Spleen (tissue), 7 donors: ENCODE results near the gene DZANK1.

Experiments
- POLR2A ChIP-seq, 3 donors: fragments of 450-650 bp; IDR thresholded peaks; one replicate each; pipeline ENCODE4 v1.5.1; 2017; ENCODE audit warnings: antibody characterized with exemption in 3 of 3, mild to moderate bottlenecking in 1 of 3
- POLR2AphosphoS5 ChIP-seq, 3 donors: sonication (generic); formaldehyde crosslinking; IDR thresholded peaks; one replicate each; pipeline ENCODE4 v1.5.1; 2017; ENCODE audit warnings: antibody characterized with exemption in 3 of 3
- TF ChIP-seq, protein P1 (sequence below), 11 experiments: fragments of 200-600 bp in 7 of 11; fragments of 450-650 bp in 4 of 11; sonication (generic) in 4 of 11; IDR thresholded peaks in 8 of 11; conservative IDR thresholded peaks in 3 of 11; 1 replicate in 7 of 11; 2 replicates in 4 of 11; pipeline versions ENCODE4 v1.4.0 to v1.8.0; 2016 to 2021; ENCODE audit warnings: antibody characterized with exemption in 11 of 11, inconsistent platforms in 4 of 11, mild to moderate bottlenecking in 1 of 11
- donor health status: DM: no; HTN: no; CAD: no; lungs with moderate emphysema.
- donor health status: DM: no; HTN: no; CAD: no.
- donor health status: DM: no; HTN: no; CAD: no.

DNA sequence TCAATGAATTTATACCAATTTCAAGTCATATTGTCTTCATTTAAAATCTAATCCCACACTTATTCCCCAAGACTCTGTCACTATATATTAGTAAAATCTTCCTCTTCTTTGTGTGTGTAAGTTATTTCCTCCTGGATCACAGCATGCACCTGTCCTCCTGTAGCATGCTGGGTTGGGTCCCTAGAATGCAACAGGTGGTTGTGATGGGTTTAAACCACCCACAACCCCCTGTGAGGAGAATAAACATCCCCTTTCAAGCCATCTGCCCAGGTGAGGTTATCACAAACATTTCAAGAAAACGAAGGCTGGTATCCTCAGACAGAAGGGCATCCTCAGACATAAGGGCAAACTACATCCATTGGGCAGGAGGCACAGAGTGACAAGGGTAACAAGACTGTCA, 26.4 kb downstream of the DZANK1 start:
- TF ChIP-seq, protein P1, sequence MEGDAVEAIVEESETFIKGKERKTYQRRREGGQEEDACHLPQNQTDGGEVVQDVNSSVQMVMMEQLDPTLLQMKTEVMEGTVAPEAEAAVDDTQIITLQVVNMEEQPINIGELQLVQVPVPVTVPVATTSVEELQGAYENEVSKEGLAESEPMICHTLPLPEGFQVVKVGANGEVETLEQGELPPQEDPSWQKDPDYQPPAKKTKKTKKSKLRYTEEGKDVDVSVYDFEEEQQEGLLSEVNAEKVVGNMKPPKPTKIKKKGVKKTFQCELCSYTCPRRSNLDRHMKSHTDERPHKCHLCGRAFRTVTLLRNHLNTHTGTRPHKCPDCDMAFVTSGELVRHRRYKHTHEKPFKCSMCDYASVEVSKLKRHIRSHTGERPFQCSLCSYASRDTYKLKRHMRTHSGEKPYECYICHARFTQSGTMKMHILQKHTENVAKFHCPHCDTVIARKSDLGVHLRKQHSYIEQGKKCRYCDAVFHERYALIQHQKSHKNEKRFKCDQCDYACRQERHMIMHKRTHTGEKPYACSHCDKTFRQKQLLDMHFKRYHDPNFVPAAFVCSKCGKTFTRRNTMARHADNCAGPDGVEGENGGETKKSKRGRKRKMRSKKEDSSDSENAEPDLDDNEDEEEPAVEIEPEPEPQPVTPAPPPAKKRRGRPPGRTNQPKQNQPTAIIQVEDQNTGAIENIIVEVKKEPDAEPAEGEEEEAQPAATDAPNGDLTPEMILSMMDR (IDR thresholded peaks at IDR 0.05 in 8 of 11, conservative IDR thresholded peaks at IDR 0.05 in 3 of 11), result no peak
- TF ChIP-seq POLR2A (IDR thresholded peaks at IDR 0.05) (no peak), POLR2AphosphoS5 (IDR thresholded peaks at IDR 0.05) (no peak)
